K562 (cell line): Measurements from ENCODE around the gene LRRN3. TPM values are rescaled to one million over a fixed set of nuclear protein-coding genes. Genes with fewer than 3 reads are reported as not detected.

Source experiments
- BRF2 ChIP-seq: IDR thresholded peaks from 3 replicates; pipeline ENCODE4 v1.6.1; 2011; ENCODE audit warnings: borderline replicate concordance, mild to moderate bottlenecking; ENCODE audit not compliant: insufficient read length, insufficient read depth
- CBX3 ChIP-seq, 2 experiments: IDR thresholded peaks; 1 replicate in 1 of 2; 2 replicates in 1 of 2; pipeline ENCODE4 v1.6.1; 2012; ENCODE audit warnings: inconsistent platforms in 2 of 2, low read length in 2 of 2, borderline replicate concordance in 1 of 2, control low read depth in 1 of 2
- CLOCK ChIP-seq: fragments of 250-450 bp; sonication (Bioruptor Pico); IDR thresholded peaks from 2 replicates; pipeline ENCODE4 v1.4.0; 2020; ENCODE audit warnings: mild to moderate bottlenecking, moderate library complexity, borderline replicate concordance
- CSDE1 ChIP-seq, 2 experiments: fragments of 450-650 bp; IDR thresholded peaks; 2 replicates each; pipeline ENCODE4 v1.6.1; 2016; ENCODE audit warnings: mild to moderate bottlenecking in 1 of 2
- GABPB1 ChIP-seq: sonication (generic); formaldehyde crosslinking; IDR thresholded peaks from 2 replicates; pipeline ENCODE4 v1.8.0; 2022; ENCODE audit warnings: mild to moderate bottlenecking, missing genetic modification reagents
- ILK ChIP-seq: fragments of 450-650 bp; IDR thresholded peaks from 2 replicates; pipeline ENCODE4 v1.6.1; 2016; ENCODE audit warnings: missing genetic modification characterization, low read depth, mild to moderate bottlenecking, missing compliant biosample characterization, moderate library complexity, borderline replicate concordance
- IRF2 ChIP-seq: sonication (generic); formaldehyde crosslinking; IDR thresholded peaks from 2 replicates; pipeline ENCODE4 v1.8.1; 2022; ENCODE audit warnings: mild to moderate bottlenecking, missing genetic modification reagents
- KAT2B ChIP-seq: IDR thresholded peaks from one replicate; pipeline ENCODE4 v1.6.1; 2012; ENCODE audit warnings: low read depth, mild to moderate bottlenecking, control low read depth, inconsistent platforms, low read length, moderate library complexity
- MAZ ChIP-seq, 2 experiments: fragments of 450-650 bp in 1 of 2; sonication (generic) in 1 of 2; formaldehyde crosslinking; IDR thresholded peaks in 1 of 2; conservative IDR thresholded peaks in 1 of 2; 2 replicates each; pipeline versions ENCODE4 v1.4.0 to v1.5.0; 2020; ENCODE audit warnings: mild to moderate bottlenecking in 1 of 2, missing genetic modification reagents in 1 of 2
- MYC ChIP-seq, 2 experiments: fragments of 250-450 bp in 1 of 2; sonication (Bioruptor Pico) in 1 of 2; IDR thresholded peaks; 2 replicates each; pipeline versions ENCODE4 v1.5.1 to v1.6.1; 2012 to 2021; ENCODE audit warnings: low read depth in 2 of 2, borderline replicate concordance in 1 of 2, improper control_type of control experiment in 1 of 2, low read length in 1 of 2, mild to moderate bottlenecking in 1 of 2, moderate library complexity in 1 of 2
- NBN ChIP-seq: fragments of 450-650 bp; IDR thresholded peaks from 2 replicates; pipeline ENCODE4 v1.6.1; 2016; ENCODE audit warnings: low read depth, mild to moderate bottlenecking
- NONO ChIP-seq, 2 experiments: fragments of 200-400 bp in 1 of 2; fragments of 450-650 bp in 1 of 2; formaldehyde crosslinking in 1 of 2; IDR thresholded peaks; 2 replicates each; pipeline ENCODE4 v1.6.1; 2017; ENCODE audit warnings: low read depth in 2 of 2, mild to moderate bottlenecking in 2 of 2, moderate library complexity in 2 of 2, low read length in 1 of 2
- PCBP1 ChIP-seq: fragments of 200-400 bp; formaldehyde crosslinking; IDR thresholded peaks from 2 replicates; pipeline ENCODE4 v1.6.1; 2018; ENCODE audit warnings: mild to moderate bottlenecking, low read depth, low read length; ENCODE audit not compliant: poor library complexity, severe bottlenecking
- PHB2 ChIP-seq: fragments of 450-650 bp; IDR thresholded peaks from 2 replicates; pipeline ENCODE4 v1.6.1; 2017; ENCODE audit warnings: low read depth
- RCOR1 ChIP-seq, 2 experiments: IDR thresholded peaks; 2 replicates each; pipeline ENCODE4 v1.6.1; 2012; ENCODE audit warnings: low read depth in 2 of 2, low read length in 2 of 2, borderline replicate concordance in 1 of 2, improper control_type of control experiment in 1 of 2
- TFAM ChIP-seq: fragments of 250-450 bp; sonication (Bioruptor Pico); conservative IDR thresholded peaks from 2 replicates; pipeline ENCODE4 v1.5.0; 2021; ENCODE audit warnings: mild to moderate bottlenecking, moderate library complexity
- USF2 ChIP-seq: sonication (generic); formaldehyde crosslinking; IDR thresholded peaks from 2 replicates; pipeline ENCODE4 v1.5.0; 2020; ENCODE audit warnings: missing genetic modification reagents
- polyA plus RNA-seq, 8 experiments: library from polyadenylated mRNA; depleted of rRNA in 4 of 8; stranded (reverse) in 5 of 8; unstranded in 3 of 8; fragments of >200 nt; fragmentation: Nextera tagmentation in 2 of 8; fragmentation: Illumina TruSeq in 1 of 8; extraction: Ambion mirVana in 2 of 8; extraction: Trizol in 1 of 8; gene quantifications; 2 replicates each; pipeline versions ENCODE4 v1.2.1 to v1.2.3, GENCODE V29; 2011 to 2014; ENCODE audit warnings: inconsistent platforms in 1 of 8, missing spikeins in 1 of 8
- total RNA-seq, 7 experiments: library from RNA; depleted of rRNA in 6 of 7; stranded (reverse); fragments of >200 nt in 6 of 7; fragmentation: Illumina TruSeq in 2 of 7; extraction: Trizol in 2 of 7; gene quantifications; 2 replicates each; pipeline versions ENCODE4 v1.2.1 to v1.2.3, GENCODE V29; 2011 to 2021; ENCODE audit warnings: low replicate concordance in 1 of 7
- TF ChIP-seq, protein P1 (sequence below): sonication (generic); formaldehyde crosslinking; IDR thresholded peaks from 2 replicates; pipeline ENCODE4 v1.8.0; 2022; ENCODE audit warnings: mild to moderate bottlenecking, missing genetic modification reagents
- TF ChIP-seq, protein P2 (sequence below), 2 experiments: fragments of 450-650 bp in 1 of 2; sonication (generic) in 1 of 2; formaldehyde crosslinking; conservative IDR thresholded peaks; 2 replicates each; pipeline versions ENCODE4 v1.4.0 to v1.8.1; 2020 to 2022; ENCODE audit warnings: mild to moderate bottlenecking in 1 of 2, missing genetic modification reagents in 1 of 2
- TF ChIP-seq, protein P3 (sequence below): sonication (generic); formaldehyde crosslinking; IDR thresholded peaks from 2 replicates; pipeline ENCODE4 v1.9.0; 2022; ENCODE audit warnings: mild to moderate bottlenecking, missing genetic modification reagents

LRRN3 gene
- total and polyA plus RNA-seq, 9 of the 15 experiments (the other 6 are each of a cell fraction or from before 2014, with no cell fraction given), result 0.05 to 1.00 (median 0.20) TPM; not detected in 1

- TF ChIP-seq CLOCK (CRISPR knock-in tag) (no peak), USF2 (CRISPR knock-in tag) (no peak), RCOR1 (IDR thresholded peaks at IDR 0.05; ENCODE audit: borderline replicate concordance in 1 of 2, low read depth in 2 of 2, low read length in 2 of 2) (peak in 1 of 2 experiments; percentile 64; a peak in 1 of 4 replicates), NBN (no peak), PCBP1 (no peak), GABPB1 (CRISPR knock-in tag) (no peak), CSDE1 (IDR thresholded peaks at IDR 0.05) (no peak), MAZ (CRISPR knock-in tag; conservative IDR thresholded peaks at IDR 0.05 in 1 of 2, IDR thresholded peaks at IDR 0.05 in 1 of 2) (no peak), TFAM (CRISPR knock-in tag) (no peak), NONO (IDR thresholded peaks at IDR 0.05; ENCODE audit: low read depth in 2 of 2, low read length in 1 of 2) (no peak), PHB2 (no peak), BRF2 (no peak), KAT2B (no peak), IRF2 (CRISPR knock-in tag) (no peak), ILK (tag) (no peak), MYC (IDR thresholded peaks at IDR 0.05; ENCODE audit: low read depth, low read length) (no peak), MYC (CRISPR knock-in tag; IDR thresholded peaks at IDR 0.05; ENCODE audit: borderline replicate concordance, low read depth) (no peak), CBX3 (IDR thresholded peaks at IDR 0.05; ENCODE audit: borderline replicate concordance in 1 of 2, low read length in 2 of 2) (no peak)
- TF ChIP-seq, protein P1, sequence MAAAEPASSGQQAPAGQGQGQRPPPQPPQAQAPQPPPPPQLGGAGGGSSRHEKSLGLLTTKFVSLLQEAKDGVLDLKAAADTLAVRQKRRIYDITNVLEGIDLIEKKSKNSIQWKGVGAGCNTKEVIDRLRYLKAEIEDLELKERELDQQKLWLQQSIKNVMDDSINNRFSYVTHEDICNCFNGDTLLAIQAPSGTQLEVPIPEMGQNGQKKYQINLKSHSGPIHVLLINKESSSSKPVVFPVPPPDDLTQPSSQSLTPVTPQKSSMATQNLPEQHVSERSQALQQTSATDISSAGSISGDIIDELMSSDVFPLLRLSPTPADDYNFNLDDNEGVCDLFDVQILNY, result no peak
- TF ChIP-seq, protein P2, sequence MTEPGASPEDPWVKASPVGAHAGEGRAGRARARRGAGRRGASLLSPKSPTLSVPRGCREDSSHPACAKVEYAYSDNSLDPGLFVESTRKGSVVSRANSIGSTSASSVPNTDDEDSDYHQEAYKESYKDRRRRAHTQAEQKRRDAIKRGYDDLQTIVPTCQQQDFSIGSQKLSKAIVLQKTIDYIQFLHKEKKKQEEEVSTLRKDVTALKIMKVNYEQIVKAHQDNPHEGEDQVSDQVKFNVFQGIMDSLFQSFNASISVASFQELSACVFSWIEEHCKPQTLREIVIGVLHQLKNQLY (CRISPR knock-in tag; conservative IDR thresholded peaks at IDR 0.05), result no peak
- TF ChIP-seq, protein P3, sequence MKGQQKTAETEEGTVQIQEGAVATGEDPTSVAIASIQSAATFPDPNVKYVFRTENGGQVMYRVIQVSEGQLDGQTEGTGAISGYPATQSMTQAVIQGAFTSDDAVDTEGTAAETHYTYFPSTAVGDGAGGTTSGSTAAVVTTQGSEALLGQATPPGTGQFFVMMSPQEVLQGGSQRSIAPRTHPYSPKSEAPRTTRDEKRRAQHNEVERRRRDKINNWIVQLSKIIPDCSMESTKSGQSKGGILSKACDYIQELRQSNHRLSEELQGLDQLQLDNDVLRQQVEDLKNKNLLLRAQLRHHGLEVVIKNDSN (CRISPR knock-in tag), result no peak
Measured at GRCh38 chr7:111074748-111075146, 16.2 kb upstream of the LRRN3 start (continued).
